T47D (cell line): ENCODE measurements around the gene CCSER1.
"Not testable (repeated sequence)": the region's sequence is repeated elsewhere in the genome, so short reads cannot be mapped to it uniquely, and the experiment has no call there.

Experiments
- DNase-seq, 2 experiments: peaks; one replicate each; pipeline versions ENCODE4 v3.0.0 to v3.0.0-alpha.2; 2011 to 2012; ENCODE audit warnings: low read depth in 1 of 2, low spot score in 1 of 2
- JUND ChIP-seq: IDR thresholded peaks from 2 replicates; pipeline ENCODE4 v1.6.1; 2012; ENCODE audit warnings: low read depth
- in situ Hi-C: cut with HindIII; loops from 2 replicates; pipeline ENCODE4 v1.10.0; 2016; ENCODE audit warnings: low sequenced_read_pairs, low pct_unique_long_range_greater_than_20kb

CCSER1 gene

GRCh38 chr4:90786602-90787001, 659.4 kb downstream of the CCSER1 start:
- DNase-seq: no peak
- in situ Hi-C loops: no loop called here
- no peak for TF ChIP-seq JUND

- no peak for DNase-seq
- no peak for TF ChIP-seq JUND
Observed at GRCh38 chr4:90792696-90793095, 665.5 kb downstream of the CCSER1 start.

GRCh38 chr4:90798948-90799347, 671.8 kb downstream of the CCSER1 start:
- no peak for TF ChIP-seq JUND
- no peak for DNase-seq
- in situ Hi-C loops: no loop called here

More at GRCh38 chr4:90792696-90793095, 665.5 kb downstream of the CCSER1 start:
- in situ Hi-C loops: no loop called here

GRCh38 chr4:90799895-90800294, 672.7 kb downstream of the CCSER1 start:
- in situ Hi-C loops: no loop called here

GRCh38 chr4:90815569-90815968, 688.4 kb downstream of the CCSER1 start:
- in situ Hi-C loops: no loop called here
- TF ChIP-seq JUND: no peak
- DNase-seq: no peak

More at GRCh38 chr4:90799895-90800294, 672.7 kb downstream of the CCSER1 start:
- TF ChIP-seq JUND: no peak
- DNase-seq: no peak

GRCh38 chr4:90816754-90817153, 689.6 kb downstream of the CCSER1 start:
- in situ Hi-C loops: no loop called here
- no peak for TF ChIP-seq JUND
- no peak for DNase-seq

GRCh38 chr4:90824266-90825150, 697.3 kb downstream of the CCSER1 start:
- DNase-seq: no peak
- no peak for TF ChIP-seq JUND
- in situ Hi-C loops: no loop called here

- in situ Hi-C loops: no loop called here
- no peak for TF ChIP-seq JUND
Observed at GRCh38 chr4:90825849-90826248, 698.7 kb downstream of the CCSER1 start.

GRCh38 chr4:90833706-90834105, 706.5 kb downstream of the CCSER1 start:
- in situ Hi-C loops: no loop called here
- TF ChIP-seq JUND: no peak
- no peak for DNase-seq

More at GRCh38 chr4:90825849-90826248, 698.7 kb downstream of the CCSER1 start:
- DNase-seq: no peak

- no peak for TF ChIP-seq JUND
- DNase-seq: no peak
- in situ Hi-C loops: no loop called here
Observed at GRCh38 chr4:90837241-90837640, 710.0 kb downstream of the CCSER1 start.

- DNase-seq, in situ Hi-C loops: not testable (repeated sequence)
Observed at GRCh38 chr4:90838859-90839258, 711.7 kb downstream of the CCSER1 start.

- no peak for DNase-seq
- TF ChIP-seq JUND: no peak
- in situ Hi-C loops: no loop called here
Observed at GRCh38 chr4:90840291-90840690, 713.1 kb downstream of the CCSER1 start.

GRCh38 chr4:90840828-90841227, 713.6 kb downstream of the CCSER1 start:
- no peak for DNase-seq
- in situ Hi-C loops: no loop called here
- TF ChIP-seq JUND: no peak

GRCh38 chr4:90841676-90842075, 714.5 kb downstream of the CCSER1 start:
- in situ Hi-C loops: no loop called here
- no peak for TF ChIP-seq JUND
- no peak for DNase-seq
